Measurements from ENCODE around the gene CYRIA.
A peak's percentile ranks its signal among the peaks of the same experiment; 100 is the strongest.

CYRIA gene

GRCh38 chr2:16665748-16666448 lies at the start of gene CYRIA:
Gene CYRIA (minus strand): TSS chr2:16665834. CDS start chr2:16588119, 77,715 bp downstream.
- DNase-seq = peak; percentile 64

GRCh38 chr2:16713011-16713423 lies 47.4 kb upstream of the CYRIA start:
- DNase-seq = peak; percentile 80

GRCh38 chr2:16709769-16710168 lies 44.1 kb upstream of the CYRIA start:
- no peak for DNase-seq

- DNase-seq = no peak
Measured at GRCh38 chr2:16708173-16708572, 42.5 kb upstream of the CYRIA start.

- DNase-seq = no peak
Measured at GRCh38 chr2:16707014-16707623, 41.5 kb upstream of the CYRIA start.

GRCh38 chr2:16700551-16701259 lies 35.1 kb upstream of the CYRIA start:
- DNase-seq = no peak

GRCh38 chr2:16693854-16694253 lies 28.2 kb upstream of the CYRIA start:
- DNase-seq = no peak

- DNase-seq = peak; percentile 17
Measured at GRCh38 chr2:16691261-16691660, 25.6 kb upstream of the CYRIA start.

- no peak for DNase-seq
Measured at GRCh38 chr2:16687955-16688354, 22.3 kb upstream of the CYRIA start.

GRCh38 chr2:16687222-16687621 lies 21.6 kb upstream of the CYRIA start:
- no peak for DNase-seq

- DNase-seq = no peak
Measured at GRCh38 chr2:16686641-16687040, 21.0 kb upstream of the CYRIA start.

GRCh38 chr2:16685340-16685715 lies 19.7 kb upstream of the CYRIA start:
- no peak for DNase-seq

GRCh38 chr2:16684676-16685339 lies 19.2 kb upstream of the CYRIA start:
- DNase-seq = no peak

- DNase-seq = no peak
Measured at GRCh38 chr2:16683576-16683975, 17.9 kb upstream of the CYRIA start.

GRCh38 chr2:16682431-16683118 lies 16.9 kb upstream of the CYRIA start:
- DNase-seq = no peak

GRCh38 chr2:16680781-16681180 lies 15.1 kb upstream of the CYRIA start:
- no peak for DNase-seq

- DNase-seq = no peak
Measured at GRCh38 chr2:16680304-16680703, 14.7 kb upstream of the CYRIA start.

GRCh38 chr2:16678964-16679363 lies 13.3 kb upstream of the CYRIA start:
- DNase-seq = peak; percentile 11

- no peak for DNase-seq
Measured at GRCh38 chr2:16677875-16678274, 12.2 kb upstream of the CYRIA start.

GRCh38 chr2:16675781-16676180 lies 10.1 kb upstream of the CYRIA start:
- DNase-seq = no peak

GRCh38 chr2:16674154-16674553 lies 8.5 kb upstream of the CYRIA start:
- peak; percentile 29 for DNase-seq

GRCh38 chr2:16671760-16672159 lies 6.1 kb upstream of the CYRIA start:
- no peak for DNase-seq

GRCh38 chr2:16669388-16669787 lies 3.8 kb upstream of the CYRIA start:
- no peak for DNase-seq

All from NCI-H146 (cell line).